ENCODE measurements around the gene MEGF9.

The MEGF9 gene

GRCh38 chr9:120621941-120622340 lies 92.3 kb downstream of the MEGF9 start:
- H3K4me3 ChIP-seq (ENCODE audit: low read length) = no peak overlapping the region
- H3K4me1 ChIP-seq (ENCODE audit: control insufficient read depth, low read length) = no peaks in the 10 kb centered on the region
- no peaks in the 10 kb centered on the region for H3F3A ChIP-seq (ENCODE audit: control insufficient read depth, insufficient read depth)
- H3K79me2 ChIP-seq (ENCODE audit: control insufficient read depth, low read length) = no peaks in the 10 kb centered on the region
- H3K27me3 ChIP-seq (ENCODE audit: control insufficient read depth, low read length) = no peaks in the 10 kb centered on the region
- H3K9me3 ChIP-seq (ENCODE audit: control insufficient read depth, insufficient read depth, low read length) = no peaks in the 10 kb centered on the region
- TF ChIP-seq CTCF (IDR thresholded peaks at IDR 0.05; ENCODE audit: low read depth, low read length, poor library complexity, severe bottlenecking) = no peak
- TF ChIP-seq EZH2phosphoT487 (IDR thresholded peaks at IDR 0.05; ENCODE audit: borderline replicate concordance, low read length) = no peak
- no peak overlapping the region for H3K27ac ChIP-seq (ENCODE audit: low read depth, low read length)
- H3K9me2 ChIP-seq (replicated peaks; ENCODE audit: control insufficient read depth, low read length) = no peaks in the 10 kb centered on the region
- no peaks in the 10 kb centered on the region for H3K36me3 ChIP-seq (ENCODE audit: control insufficient read depth, low read length)
- H4K20me1 ChIP-seq (ENCODE audit: control insufficient read depth, insufficient read depth, low read depth, low read length) = no peaks in the 10 kb centered on the region
- no peak overlapping the region for H3K4me2 ChIP-seq (ENCODE audit: low read length)

- no peak overlapping the region for H3K4me2 ChIP-seq (ENCODE audit: low read length)
- no peaks in the 10 kb centered on the region for H3K9me2 ChIP-seq (replicated peaks; ENCODE audit: control insufficient read depth, low read length)
- no peaks in the 10 kb centered on the region for H4K20me1 ChIP-seq (ENCODE audit: control insufficient read depth, insufficient read depth, low read depth, low read length)
- TF ChIP-seq CTCF (IDR thresholded peaks at IDR 0.05; ENCODE audit: low read depth, low read length, poor library complexity, severe bottlenecking) (peak; percentile 87), EZH2phosphoT487 (IDR thresholded peaks at IDR 0.05; ENCODE audit: borderline replicate concordance, low read length) (no peak)
- H3K36me3 ChIP-seq (ENCODE audit: control insufficient read depth, low read length) = no peaks in the 10 kb centered on the region
- H3K4me1 ChIP-seq (ENCODE audit: control insufficient read depth, low read length) = no peaks in the 10 kb centered on the region
- H3K79me2 ChIP-seq (ENCODE audit: control insufficient read depth, low read length) = no peaks in the 10 kb centered on the region
- no peaks in the 10 kb centered on the region for H3K27me3 ChIP-seq (ENCODE audit: control insufficient read depth, low read length)
- H3K4me3 ChIP-seq (ENCODE audit: low read length) = no peak overlapping the region
- no peak overlapping the region for H3K27ac ChIP-seq (ENCODE audit: low read depth, low read length)
- H3K9me3 ChIP-seq (ENCODE audit: control insufficient read depth, insufficient read depth, low read length) = no peaks in the 10 kb centered on the region
- H3F3A ChIP-seq (ENCODE audit: control insufficient read depth, insufficient read depth) = no peaks in the 10 kb centered on the region
Measured at GRCh38 chr9:120619751-120620655, 94.3 kb downstream of the MEGF9 start.

GRCh38 chr9:120616966-120617935 lies 97.0 kb downstream of the MEGF9 start:
- Histone ChIP-seq H3K4me2 (ENCODE audit: low read length) (no peak overlapping the region), H3K9me3 (ENCODE audit: control insufficient read depth, insufficient read depth, low read length) (no peaks in the 10 kb centered on the region), H3K4me3 (ENCODE audit: low read length) (no peak overlapping the region), H3K36me3 (ENCODE audit: control insufficient read depth, low read length) (no peaks in the 10 kb centered on the region), H3F3A (ENCODE audit: control insufficient read depth, insufficient read depth) (no peaks in the 10 kb centered on the region), H3K79me2 (ENCODE audit: control insufficient read depth, low read length) (no peaks in the 10 kb centered on the region), H3K4me1 (ENCODE audit: control insufficient read depth, low read length) (no peaks in the 10 kb centered on the region), H4K20me1 (ENCODE audit: control insufficient read depth, insufficient read depth, low read depth, low read length) (no peaks in the 10 kb centered on the region), H3K27ac (ENCODE audit: low read depth, low read length) (no peak overlapping the region), H3K9me2 (replicated peaks; ENCODE audit: control insufficient read depth, low read length) (no peaks in the 10 kb centered on the region), H3K27me3 (ENCODE audit: control insufficient read depth, low read length) (no peaks in the 10 kb centered on the region)
- TF ChIP-seq CTCF (IDR thresholded peaks at IDR 0.05; ENCODE audit: low read depth, low read length, poor library complexity, severe bottlenecking) = no peak
- no peak for TF ChIP-seq EZH2phosphoT487 (IDR thresholded peaks at IDR 0.05; ENCODE audit: borderline replicate concordance, low read length)

Data from DOHH2 (cell line).